K562 (cell line): Measurements from ENCODE around the gene DGLUCY. TPM values are rescaled to one million over a fixed set of nuclear protein-coding genes. Genes with fewer than 3 reads are reported as not detected.

Experiments
- ATAC-seq: fragments of 200-7000 bp; cut with Tn5 transposase; 3 replicates; pipeline ENCODE4 v1.9.1; 2020; ENCODE audit warnings: moderate library complexity
- BruUV-seq: library from RNA; stranded (reverse); fragments of 400-500 nt; replicated peaks from 2 replicates; lab custom pipeline; 2021; lab: Mats Ljungman, UMichigan
- CTCF ChIA-PET: fragments of 300-600 bp; formaldehyde crosslinking; extraction: SDS; loops from one replicate; lab custom pipeline; 2021; ENCODE audit warnings: low intra/inter-chr PET ratio; lab: Yijun Ruan, JAX
- POLR2A ChIA-PET: fragments of 300-600, 350-650 bp; sonication (Branson Sonifier 250); formaldehyde crosslinking; extraction: SDS; loops from one replicate; lab custom pipeline; 2021; ENCODE audit warnings: antibody characterized with exemption, inconsistent platforms; lab: Yijun Ruan, JAX
- DNase-seq, 4 experiments: peaks; one replicate each; pipeline versions ENCODE4 v3.0.0 to v3.0.0-alpha.2; 2011 to 2018; ENCODE audit warnings: low spot score in 3 of 4, mixed read lengths in 3 of 4; ENCODE audit errors: extremely low read depth in 1 of 4
- FAIRE-seq: peaks from 2 replicates; lab custom pipeline; 2011; peaks lifted over from hg19 to GRCh38; lab: Jason Lieb, UNC
- H2AFZ ChIP-seq: 2 replicates; pipeline ENCODE4 v1.6.0; 2011; ENCODE audit warnings: low read depth, low read length, control low read depth, inconsistent platforms
- H3K27ac ChIP-seq: fragments of 200-600 bp; 3 replicates; pipeline ENCODE4 v1.8.0; 2011; ENCODE audit warnings: low read depth, mild to moderate bottlenecking, control low read depth, inconsistent platforms, low read length, moderate library complexity, mixed read lengths; ENCODE audit errors: extremely low read depth
- H3K27me3 ChIP-seq, 2 experiments: fragments of 300-600 bp in 1 of 2; 2 replicates in 1 of 2; 3 replicates in 1 of 2; pipeline versions ENCODE4 v1.6.0 to v1.8.0; 2011; ENCODE audit warnings: inconsistent platforms in 2 of 2, low read length in 2 of 2, mild to moderate bottlenecking in 1 of 2, mixed read lengths in 1 of 2, moderate library complexity in 1 of 2; ENCODE audit not compliant: control insufficient read depth in 2 of 2, insufficient read depth in 2 of 2
- H3K36me3 ChIP-seq: fragments of 300-600 bp; 3 replicates; pipeline ENCODE4 v1.8.0; 2011; ENCODE audit warnings: mild to moderate bottlenecking, low read length, inconsistent platforms; ENCODE audit not compliant: control insufficient read depth, insufficient read depth
- H3K4me1 ChIP-seq, 2 experiments: fragments of 200-600 bp in 1 of 2; replicated peaks in 1 of 2; 2 replicates in 1 of 2; 3 replicates in 1 of 2; pipeline versions ENCODE4 v1.5.1 to v1.8.0; 2011; ENCODE audit warnings: inconsistent platforms in 2 of 2, low read length in 2 of 2, mild to moderate bottlenecking in 1 of 2, mixed read lengths in 1 of 2, moderate library complexity in 1 of 2; ENCODE audit not compliant: control insufficient read depth in 2 of 2, insufficient read depth in 2 of 2
- H3K4me2 ChIP-seq: 2 replicates; pipeline ENCODE4 v1.6.1; 2011; ENCODE audit warnings: low read length, control low read depth, inconsistent platforms, mixed read lengths; ENCODE audit not compliant: insufficient read depth
- H3K4me3 ChIP-seq: fragments of 200-600 bp; sonication (generic), shearing (Covaris generic); 2 replicates; pipeline ENCODE4 v1.5.1; 2016; ENCODE audit warnings: control low read depth, inconsistent platforms
- H3K79me2 ChIP-seq: fragments of 200-600 bp; 3 replicates; pipeline ENCODE4 v1.8.0; 2011; ENCODE audit warnings: low read length, inconsistent platforms; ENCODE audit not compliant: control insufficient read depth, insufficient read depth
- H3K9ac ChIP-seq, 2 experiments: 2 replicates each; pipeline versions ENCODE4 v1.6.0 to v1.6.1; 2011; ENCODE audit warnings: low read depth in 2 of 2, low read length in 2 of 2, control low read depth in 1 of 2, inconsistent platforms in 1 of 2, mild to moderate bottlenecking in 1 of 2, mixed read lengths in 1 of 2; ENCODE audit not compliant: insufficient read depth in 1 of 2
- H3K9me1 ChIP-seq: one replicate; pipeline ENCODE4 v1.6.0; 2011; ENCODE audit warnings: inconsistent platforms, mild to moderate bottlenecking, low read length, moderate library complexity; ENCODE audit not compliant: control insufficient read depth, insufficient read depth
- H3K9me3 ChIP-seq: replicated peaks from 2 replicates; pipeline ENCODE4 v1.5.1; 2011; ENCODE audit warnings: low read depth, low read length, inconsistent platforms; ENCODE audit not compliant: control insufficient read depth, insufficient read depth
- H4K20me1 ChIP-seq: replicated peaks from 2 replicates; pipeline ENCODE4 v1.6.1; 2011; ENCODE audit warnings: low read length, inconsistent platforms, mixed read lengths; ENCODE audit not compliant: control insufficient read depth, insufficient read depth
- BCOR ChIP-seq: fragments of 450-650 bp; IDR thresholded peaks from 2 replicates; pipeline ENCODE4 v1.6.1; 2016
- BRD9 ChIP-seq: fragments of 450-650 bp; IDR thresholded peaks from 2 replicates; pipeline ENCODE4 v1.6.1; 2018; ENCODE audit warnings: low read depth; ENCODE audit not compliant: partially characterized antibody
- E2F6 ChIP-seq, 2 experiments: IDR thresholded peaks; 2 replicates each; pipeline ENCODE4 v1.6.1; 2011; ENCODE audit warnings: borderline replicate concordance in 1 of 2, control low read depth in 1 of 2, low read depth in 1 of 2, low read length in 1 of 2, mild to moderate bottlenecking in 1 of 2, mixed read lengths in 1 of 2, moderate library complexity in 1 of 2; ENCODE audit not compliant: insufficient read depth in 1 of 2, insufficient read length in 1 of 2, poor library complexity in 1 of 2, severe bottlenecking in 1 of 2; ENCODE audit errors: extremely low read depth in 1 of 2
- HDAC2 ChIP-seq: fragments of 450-650 bp; IDR thresholded peaks from 2 replicates; pipeline ENCODE4 v1.6.1; 2016; ENCODE audit warnings: mild to moderate bottlenecking
- HNRNPLL ChIP-seq: fragments of 200-400 bp; formaldehyde crosslinking; IDR thresholded peaks from 2 replicates; pipeline ENCODE4 v1.6.1; 2017; ENCODE audit warnings: low read length, low read depth, mild to moderate bottlenecking; ENCODE audit not compliant: poor library complexity, severe bottlenecking
- HOXB6 ChIP-seq: fragments of 250-450 bp; sonication (Bioruptor Pico); IDR thresholded peaks from 2 replicates; pipeline ENCODE4 v1.5.1; 2022; ENCODE audit warnings: mild to moderate bottlenecking, borderline replicate concordance
- KDM1A ChIP-seq, 2 experiments: fragments of 450-650 bp; IDR thresholded peaks; 2 replicates each; pipeline ENCODE4 v1.6.1; 2016; ENCODE audit warnings: mild to moderate bottlenecking in 2 of 2
- KDM5B ChIP-seq: fragments of 200-600 bp; sonication (generic); IDR thresholded peaks from 2 replicates; pipeline ENCODE4 v1.6.1; 2012; ENCODE audit warnings: low read depth, mild to moderate bottlenecking, moderate library complexity, low read length, control low read depth, inconsistent platforms; ENCODE audit not compliant: insufficient replicate concordance
- KLF6 ChIP-seq: fragments of 250-450 bp; sonication (Bioruptor Pico); IDR thresholded peaks from 2 replicates; pipeline ENCODE4 v1.4.0; 2020; ENCODE audit warnings: mild to moderate bottlenecking, moderate library complexity, borderline replicate concordance
- LCOR ChIP-seq: sonication (generic); formaldehyde crosslinking; IDR thresholded peaks from 2 replicates; pipeline ENCODE4 v1.8.0; 2022; ENCODE audit warnings: mild to moderate bottlenecking, missing genetic modification reagents
- MAFG ChIP-seq: fragments of 450-650 bp; conservative IDR thresholded peaks from 2 replicates; pipeline ENCODE4 v1.6.1; 2016; ENCODE audit warnings: missing genetic modification characterization, missing compliant biosample characterization
- MEIS2 ChIP-seq: fragments of 450-650 bp; IDR thresholded peaks from 2 replicates; pipeline ENCODE4 v1.6.1; 2014; ENCODE audit warnings: mild to moderate bottlenecking; ENCODE audit not compliant: partially characterized antibody
- NCOA1 ChIP-seq: fragments of 450-650 bp; IDR thresholded peaks from 2 replicates; pipeline ENCODE4 v1.6.1; 2016; ENCODE audit warnings: low read depth
- PCBP1 ChIP-seq: fragments of 200-400 bp; formaldehyde crosslinking; IDR thresholded peaks from 2 replicates; pipeline ENCODE4 v1.6.1; 2018; ENCODE audit warnings: mild to moderate bottlenecking, low read depth, low read length; ENCODE audit not compliant: poor library complexity, severe bottlenecking
- PTBP1 ChIP-seq: fragments of 200-400 bp; formaldehyde crosslinking; IDR thresholded peaks from 2 replicates; pipeline ENCODE4 v1.6.1; 2017; ENCODE audit warnings: low read depth, low read length
- RBM15 ChIP-seq: fragments of 200-400 bp; formaldehyde crosslinking; IDR thresholded peaks from 2 replicates; pipeline ENCODE4 v1.6.1; 2018; ENCODE audit warnings: mild to moderate bottlenecking, low read length, moderate library complexity; ENCODE audit not compliant: insufficient read depth
- RBM25 ChIP-seq: fragments of 200-400 bp; formaldehyde crosslinking; IDR thresholded peaks from 2 replicates; pipeline ENCODE4 v1.6.1; 2018; ENCODE audit warnings: low read length, low read depth, moderate library complexity; ENCODE audit not compliant: severe bottlenecking
- RCOR1 ChIP-seq, 2 experiments: IDR thresholded peaks; 2 replicates each; pipeline ENCODE4 v1.6.1; 2012; ENCODE audit warnings: low read depth in 2 of 2, low read length in 2 of 2, borderline replicate concordance in 1 of 2, improper control_type of control experiment in 1 of 2
- TCFL5 ChIP-seq: fragments of 250-450 bp; sonication (Bioruptor Pico); conservative IDR thresholded peaks from 2 replicates; pipeline ENCODE4 v1.6.1; 2021; ENCODE audit warnings: mild to moderate bottlenecking, moderate library complexity, matching md5 sums
- ZBTB17 ChIP-seq: fragments of 450-650 bp; formaldehyde crosslinking; IDR thresholded peaks from 2 replicates; pipeline ENCODE4 v1.4.0; 2020; ENCODE audit warnings: mild to moderate bottlenecking
- ZFP36 ChIP-seq: fragments of 150-350 bp; IDR thresholded peaks from 2 replicates; pipeline ENCODE4 v1.6.1; 2018; ENCODE audit warnings: low read length, low read depth; ENCODE audit not compliant: partially characterized antibody
- ZNF436 ChIP-seq: fragments of 250-450, 450-650 bp; sonication (Bioruptor Pico); formaldehyde crosslinking; IDR thresholded peaks from 2 replicates; pipeline ENCODE4 v1.7.0; 2020; ENCODE audit warnings: mild to moderate bottlenecking
- WGBS: fragments of 100-300 bp; shearing (Covaris generic); methylation state at CpG from one replicate; pipeline ENCODE4 v1.1.6; 2016; ENCODE audit warnings: low coverage, mixed read lengths; ENCODE audit not compliant: insufficient coverage; ENCODE audit errors: missing lambda C conversion rate; 5-methylcytosine and 5-hydroxymethylcytosine counted together
- in situ Hi-C: fragments of 300-500 bp; cut with MboI; formaldehyde crosslinking; loops from 4 replicates; pipeline ENCODE4 v1.15.0; 2018; ENCODE audit warnings: inconsistent platforms, mixed read lengths
- intact Hi-C: fragments of 100-400 bp; cut with micrococcal nuclease; formaldehyde crosslinking; loops from 2 replicates; pipeline ENCODE4 v1.14.2; 2022
- polyA plus RNA-seq, 8 experiments: library from polyadenylated mRNA; depleted of rRNA in 4 of 8; stranded (reverse) in 5 of 8; unstranded in 3 of 8; fragments of >200 nt; fragmentation: Nextera tagmentation in 2 of 8; fragmentation: Illumina TruSeq in 1 of 8; extraction: Ambion mirVana in 2 of 8; extraction: Trizol in 1 of 8; gene quantifications; 2 replicates each; pipeline versions ENCODE4 v1.2.1 to v1.2.3, GENCODE V29; 2011 to 2014; ENCODE audit warnings: inconsistent platforms in 1 of 8, missing spikeins in 1 of 8
- total RNA-seq, 7 experiments: library from RNA; depleted of rRNA in 6 of 7; stranded (reverse); fragments of >200 nt in 6 of 7; fragmentation: Illumina TruSeq in 2 of 7; extraction: Trizol in 2 of 7; gene quantifications; 2 replicates each; pipeline versions ENCODE4 v1.2.1 to v1.2.3, GENCODE V29; 2011 to 2021; ENCODE audit warnings: low replicate concordance in 1 of 7
- TF ChIP-seq, protein P1 (sequence below): fragments of 450-650 bp; formaldehyde crosslinking; IDR thresholded peaks from 2 replicates; pipeline ENCODE4 v1.4.0; 2020; ENCODE audit warnings: mild to moderate bottlenecking

DGLUCY gene
- total and polyA plus RNA-seq, 9 of the 15 experiments (the other 6 are each of a cell fraction or from before 2014, with no cell fraction given), result 9.9 to 28.4 (median 21.0) TPM

DNA sequence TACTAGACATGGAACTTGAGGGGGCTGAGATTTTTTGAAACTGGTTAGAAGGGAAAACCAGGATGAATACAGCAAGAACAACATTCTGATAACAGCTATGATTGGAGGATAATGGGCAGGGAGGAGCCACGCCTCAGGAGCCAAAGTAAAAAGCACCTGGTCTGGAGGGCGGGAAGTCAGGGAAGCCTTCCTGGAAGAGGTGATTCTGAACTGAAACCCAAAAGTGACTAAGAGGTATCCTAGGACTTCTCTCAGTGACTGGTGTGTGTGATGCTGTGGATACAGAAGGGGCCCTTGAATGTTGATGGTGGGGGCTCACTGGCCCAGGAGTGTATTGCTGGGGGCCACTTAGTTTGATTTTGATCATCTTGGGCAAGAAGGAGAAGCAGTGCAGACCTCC lies 149.5 kb downstream of the DGLUCY start:
- no peak overlapping the region for H2AFZ ChIP-seq
- peaks cover 31 to 38% of the 10 kb centered on the region in 2 experiments; a peak in 4 of 5 replicates for H3K4me1 ChIP-seq
- H3K79me2 ChIP-seq, result peaks cover 31% of the 10 kb centered on the region
- no peak for FAIRE-seq
- peak overlapping the region; percentile 87 for H3K4me2 ChIP-seq
- DNase-seq, result no peak
- in situ Hi-C loops, result no loop called here
- BruUV-seq, result no TSS peak
- ATAC-seq, result no peak
- intact Hi-C loops, result no loop called here
- POLR2A ChIA-PET, result interaction anchor here (0.6 kb wide), 1 partner anchor 1259 kb away, joined by 3 read pairs; no protein-coding TSS in a partner anchor
- H3K27me3 ChIP-seq, result no peaks in the 10 kb centered on the region
- WGBS, result 56% methylated on average over 2 of the region's 2 CpGs
- H4K20me1 ChIP-seq, result no peaks in the 10 kb centered on the region
- H3K9ac ChIP-seq, result peak overlapping the region; percentile 88 to 93; a peak in 3 of 4 replicates
- CTCF ChIA-PET, result no interaction called here
- no peaks in the 10 kb centered on the region for H3K9me1 ChIP-seq
- H3K27ac ChIP-seq, result peak overlapping the region; percentile 84
- no peaks in the 10 kb centered on the region; the same call in 2 of the 3 replicates for H3K36me3 ChIP-seq
- H3K9me3 ChIP-seq, result no peaks in the 10 kb centered on the region
- peak overlapping the region; percentile 61 for H3K4me3 ChIP-seq
- TF ChIP-seq ZFP36 (peak; percentile 99), RBM25 (peak; percentile 85), RCOR1 (IDR thresholded peaks at IDR 0.05; ENCODE audit: borderline replicate concordance in 1 of 2, low read depth in 2 of 2, low read length in 2 of 2) (peak in 1 of 2 experiments; percentile 77; a peak in 2 of 4 replicates), HOXB6 (CRISPR knock-in tag) (no peak), ZNF436 (CRISPR knock-in tag) (peak; percentile 84), LCOR (CRISPR knock-in tag) (no peak), HNRNPLL (no peak), NCOA1 (no peak), TCFL5 (no peak), MAFG (tag) (no peak), BCOR (peak; percentile 90), PCBP1 (no peak), HDAC2 (peak; percentile 44; the same call in 1 of the 2 replicates), MEIS2 (no peak), KLF6 (CRISPR knock-in tag) (no peak), RBM15 (no peak), PTBP1 (0 out of 2 replicates have a peak, but pooled peaks have one; percentile 53), KDM5B (no peak), BRD9 (no peak), ZBTB17 (no peak), E2F6 (IDR thresholded peaks at IDR 0.05; ENCODE audit: borderline replicate concordance in 1 of 2, extremely low read depth in 1 of 2, insufficient read depth in 1 of 2, insufficient read length in 1 of 2, low read depth in 1 of 2, low read length in 1 of 2, poor library complexity in 1 of 2, severe bottlenecking in 1 of 2) (peak in 1 of 2 experiments; percentile 42), KDM1A (IDR thresholded peaks at IDR 0.05) (peak; percentile 67 to 72)
- TF ChIP-seq, protein P1, sequence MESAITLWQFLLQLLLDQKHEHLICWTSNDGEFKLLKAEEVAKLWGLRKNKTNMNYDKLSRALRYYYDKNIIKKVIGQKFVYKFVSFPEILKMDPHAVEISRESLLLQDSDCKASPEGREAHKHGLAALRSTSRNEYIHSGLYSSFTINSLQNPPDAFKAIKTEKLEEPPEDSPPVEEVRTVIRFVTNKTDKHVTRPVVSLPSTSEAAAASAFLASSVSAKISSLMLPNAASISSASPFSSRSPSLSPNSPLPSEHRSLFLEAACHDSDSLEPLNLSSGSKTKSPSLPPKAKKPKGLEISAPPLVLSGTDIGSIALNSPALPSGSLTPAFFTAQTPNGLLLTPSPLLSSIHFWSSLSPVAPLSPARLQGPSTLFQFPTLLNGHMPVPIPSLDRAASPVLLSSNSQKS, result no peak
